ENCODE data around the gene SFXN3. TPM values are rescaled to one million over a fixed set of nuclear protein-coding genes. Genes with fewer than 3 reads are reported as not detected.
A peak's percentile ranks its signal among the peaks of the same experiment; 100 is the strongest.

Gene SFXN3
- total RNA-seq, 4 donors from 2014 or later = 55.5 to 127 (median 79.6) TPM

GRCh38 chr10:101067356-101068083 is 36.5 kb downstream of the SFXN3 start:
- intact Hi-C loops (cut with DNase I; ENCODE audit: low total_unique reads) = no loop called here
- DNase-seq (ENCODE audit: low spot score in 2 of 2) = peak; percentile 60 to 94
- no peak for TF ChIP-seq POLR2A (IDR thresholded peaks at IDR 0.05)
- peak in 1 of 3 donors; percentile 88 for TF ChIP-seq CTCF (IDR thresholded peaks at IDR 0.05)
- H3K4me3 ChIP-seq (ENCODE audit: low read depth, poor library complexity, severe bottlenecking) = peak overlapping the region; percentile 37
- WGBS, 2 donors = 1% methylated on average over 43 of the region's 43 CpGs

- intact Hi-C loops (cut with DNase I; ENCODE audit: low total_unique reads) = no loop called here
- no peak for DNase-seq (ENCODE audit: low spot score in 2 of 2)
- no peak for TF ChIP-seq CTCF (IDR thresholded peaks at IDR 0.05)
- TF ChIP-seq POLR2A (IDR thresholded peaks at IDR 0.05) = no peak
- no peak overlapping the region for H3K4me3 ChIP-seq (ENCODE audit: low read depth, poor library complexity, severe bottlenecking)
- 69 to 74% methylated on average over 5 of the region's 5 CpGs for WGBS, 2 donors
These were observed 38.4 kb downstream of the SFXN3 start for GRCh38 chr10:101069441-101069840.

GRCh38 chr10:101070098-101070497 is 39.1 kb downstream of the SFXN3 start:
- H3K4me3 ChIP-seq (ENCODE audit: low read depth, poor library complexity, severe bottlenecking) = no peak overlapping the region
- DNase-seq (ENCODE audit: low spot score in 2 of 2) = no peak
- intact Hi-C loops (cut with DNase I; ENCODE audit: low total_unique reads) = no loop called here
- 60 to 65% methylated on average over 2 to 3 of the region's 3 CpGs for WGBS, 2 donors
- TF ChIP-seq POLR2A (IDR thresholded peaks at IDR 0.05) = no peak
- no peak for TF ChIP-seq CTCF (IDR thresholded peaks at IDR 0.05)

- no peak for DNase-seq (ENCODE audit: low spot score in 2 of 2)
- 73 to 78% methylated on average over 6 of the region's 6 CpGs for WGBS, 2 donors
- TF ChIP-seq POLR2A (IDR thresholded peaks at IDR 0.05) (no peak), CTCF (IDR thresholded peaks at IDR 0.05) (no peak)
- intact Hi-C loops (cut with DNase I; ENCODE audit: low total_unique reads) = no loop called here
- H3K4me3 ChIP-seq (ENCODE audit: low read depth, poor library complexity, severe bottlenecking) = no peak overlapping the region
These were observed 40.3 kb downstream of the SFXN3 start for GRCh38 chr10:101071267-101071884.

GRCh38 chr10:101071885-101072433 is 40.9 kb downstream of the SFXN3 start:
- no peak for DNase-seq (ENCODE audit: low spot score in 2 of 2)
- H3K4me3 ChIP-seq (ENCODE audit: low read depth, poor library complexity, severe bottlenecking) = no peak overlapping the region
- intact Hi-C loops (cut with DNase I; ENCODE audit: low total_unique reads) = no loop called here
- WGBS, 2 donors = 69 to 76% methylated on average over 7 of the region's 7 CpGs
- no peak for TF ChIP-seq CTCF (IDR thresholded peaks at IDR 0.05)
- no peak for TF ChIP-seq POLR2A (IDR thresholded peaks at IDR 0.05)

Data from lower leg skin (tissue), 4 donors.